GM20000 (cell line): Measurements from ENCODE around the gene WDR41.

Experiments used
- DNase-seq: peaks from one replicate; pipeline ENCODE4 v3.0.0; 2012; ENCODE audit warnings: low spot score
- CTCF ChIP-seq: IDR thresholded peaks from 2 replicates; pipeline ENCODE4 v1.5.1; 2012; ENCODE audit warnings: mild to moderate bottlenecking, control low read depth; ENCODE audit errors: extremely low read depth, missing control alignments

The WDR41 gene

DNA sequence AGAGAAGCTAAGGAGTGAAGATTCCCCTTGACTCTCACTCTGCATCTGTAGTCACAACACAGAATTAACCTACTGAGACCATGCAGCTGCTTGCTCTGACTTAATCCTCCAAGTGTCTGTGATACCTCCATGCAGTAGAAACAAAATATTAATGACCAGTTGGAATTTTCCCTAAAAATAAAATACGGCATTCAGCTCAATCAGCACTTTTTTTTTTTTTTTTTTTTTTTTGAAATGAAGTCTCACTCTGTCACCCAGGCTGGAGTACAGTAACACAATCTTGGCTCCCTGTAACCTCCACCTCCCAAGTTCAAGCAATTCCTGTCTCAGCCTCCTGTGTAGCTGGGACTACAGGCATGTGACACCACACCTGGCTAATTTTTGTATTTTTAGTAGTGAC, 48.4 kb downstream of the WDR41 start:
- DNase-seq, result no peak
- TF ChIP-seq CTCF, result no peak

DNA sequence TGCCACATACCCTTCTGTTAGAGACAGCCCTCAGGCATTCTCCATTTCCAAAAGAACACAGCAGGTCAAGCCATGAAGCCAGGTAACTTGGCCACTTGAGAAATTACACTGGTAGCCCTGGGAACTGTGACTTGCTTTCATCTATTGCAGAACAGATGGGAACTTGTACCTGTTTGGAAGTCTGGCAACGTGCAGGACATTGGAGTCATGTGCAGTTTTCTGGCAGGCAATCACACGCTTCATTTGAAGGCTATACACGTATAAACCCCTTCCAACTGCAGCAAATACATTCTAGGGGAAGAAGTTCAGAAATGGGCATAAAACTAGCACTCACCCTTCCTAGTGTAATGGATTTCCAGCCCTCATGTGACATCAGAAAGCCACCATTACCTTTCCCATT, 54.0 kb downstream of the WDR41 start:
- no peak for TF ChIP-seq CTCF
- no peak for DNase-seq

GRCh38 chr5:77437194-77437593, 54.9 kb downstream of the WDR41 start:
- TF ChIP-seq CTCF, result no peak
- DNase-seq, result no peak

GRCh38 chr5:77431719-77432118, 60.4 kb downstream of the WDR41 start:
- no peak for TF ChIP-seq CTCF
- no peak for DNase-seq

DNA sequence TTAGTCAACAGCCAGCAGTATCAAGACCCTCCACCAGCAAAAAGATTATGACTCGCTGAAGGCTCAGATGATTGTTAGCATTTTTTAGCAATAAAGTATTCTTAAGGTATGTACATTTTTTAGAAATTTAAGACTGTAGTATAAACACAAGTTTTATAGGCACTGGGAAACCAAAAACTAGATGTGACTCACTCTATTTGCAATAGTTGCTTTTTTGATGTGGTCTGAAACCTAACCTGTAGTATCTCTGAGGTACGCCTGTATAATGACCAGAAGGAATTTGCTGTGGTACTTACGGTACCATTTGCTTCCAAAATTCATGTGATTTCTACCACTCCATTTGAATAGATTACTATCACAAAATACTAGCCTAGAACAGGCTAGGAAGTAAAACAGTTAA, 60.8 kb downstream of the WDR41 start:
- no peak for DNase-seq
- TF ChIP-seq CTCF, result no peak

DNA sequence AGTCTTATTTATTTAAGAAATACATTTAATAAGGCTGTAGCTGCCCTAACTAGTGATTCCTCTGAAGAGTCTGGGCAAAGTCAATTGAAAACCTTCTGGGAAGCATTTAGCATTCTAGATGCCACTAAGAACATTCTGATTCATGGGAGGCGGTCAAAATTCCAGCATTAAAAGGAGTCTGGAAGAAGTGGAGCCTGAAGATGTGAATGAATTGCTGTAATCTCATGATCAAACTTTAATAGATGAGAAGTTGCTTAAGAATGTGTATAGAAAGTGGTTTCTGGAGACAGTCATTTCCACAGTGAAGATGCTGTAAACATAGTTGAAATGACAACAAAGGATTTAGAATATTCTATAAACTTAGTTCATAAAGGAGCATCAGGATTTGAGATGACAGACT, 61.4 kb downstream of the WDR41 start:
- no peak for DNase-seq
- TF ChIP-seq CTCF, result no peak

DNA sequence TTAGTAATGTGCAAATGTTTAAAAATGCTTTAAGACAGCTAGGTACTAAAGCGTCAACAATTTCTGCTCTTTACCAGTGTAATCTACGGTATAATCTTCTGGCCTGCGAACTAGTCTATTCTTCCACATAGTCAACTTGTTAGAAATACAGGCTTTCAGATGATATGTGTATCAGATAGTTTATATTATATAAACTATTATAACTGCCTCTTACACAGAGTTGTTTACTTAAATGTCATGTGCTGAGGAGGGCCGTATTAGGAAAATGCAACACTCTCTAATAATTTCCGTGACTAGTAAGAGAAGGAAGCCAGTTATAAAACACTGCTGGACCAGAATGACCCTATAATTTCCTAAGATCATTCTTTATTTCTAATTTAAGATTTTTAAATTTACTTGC, 63.6 kb downstream of the WDR41 start:
- TF ChIP-seq CTCF, result no peak
- DNase-seq, result no peak
